Fibroblast of lung (primary cell): Measurements from ENCODE around the gene SUMF1.

Experiments
- CTCF ChIP-seq, 2 donors: IDR thresholded peaks in 1 of 2; conservative IDR thresholded peaks in 1 of 2; 1 replicate in 1 of 2; 2 replicates in 1 of 2; pipeline ENCODE4 v1.5.1; 2011 to 2012; ENCODE audit warnings: low read length in 2 of 2, control low read depth in 1 of 2, inconsistent platforms in 1 of 2, low read depth in 1 of 2, mild to moderate bottlenecking in 1 of 2
- EZH2 ChIP-seq: IDR thresholded peaks from 2 replicates; pipeline ENCODE4 v1.5.1; 2012; ENCODE audit warnings: low read length, control low read depth, mild to moderate bottlenecking; ENCODE audit errors: missing control alignments

- TF ChIP-seq CTCF (conservative IDR thresholded peaks at IDR 0.05 in 1 of 2, IDR thresholded peaks at IDR 0.05 in 1 of 2; ENCODE audit: low read depth in 1 of 2, low read length in 2 of 2) (no peak), EZH2 (no peak)
Measured at GRCh38 chr3:4413467-4413866, 53.6 kb downstream of the SUMF1 start.
